Hippocampal formation (tissue), 2 donors: ENCODE results near the gene GRP.

ENCODE experiments used
- DNase-seq, 2 donors: peaks; one replicate each; lab custom pipeline; 2025; lab: John Stamatoyannopoulos, UW

GRP gene

GRCh38 chr18:59219672-59220163 lies at the start of gene GRP:
Gene GRP, plus strand, starts transcription at chr18:59220158. Its CDS starts 108 bp downstream, at chr18:59220266.
- no peak for DNase-seq

- no peak for DNase-seq
Measured at GRCh38 chr18:59172664-59173249, 47.2 kb upstream of the GRP start.

GRCh38 chr18:59177485-59177884 lies 42.5 kb upstream of the GRP start:
- no peak for DNase-seq

- DNase-seq: no peak
Measured at GRCh38 chr18:59180150-59180845, 39.7 kb upstream of the GRP start.

- DNase-seq: no peak
Measured at GRCh38 chr18:59182673-59183072, 37.3 kb upstream of the GRP start.

- DNase-seq: no peak
Measured at GRCh38 chr18:59189008-59189407, 30.9 kb upstream of the GRP start.

GRCh38 chr18:59189746-59190145 lies 30.2 kb upstream of the GRP start:
- no peak for DNase-seq

GRCh38 chr18:59196161-59196725 lies 23.7 kb upstream of the GRP start:
- no peak for DNase-seq

- no peak for DNase-seq
Measured at GRCh38 chr18:59197636-59198035, 22.3 kb upstream of the GRP start.

GRCh38 chr18:59198215-59198614 lies 21.7 kb upstream of the GRP start:
- no peak for DNase-seq

- no peak for DNase-seq
Measured at GRCh38 chr18:59200787-59201186, 19.2 kb upstream of the GRP start.

GRCh38 chr18:59202258-59202820 lies 17.6 kb upstream of the GRP start:
- no peak for DNase-seq

- no peak for DNase-seq
Measured at GRCh38 chr18:59207506-59207905, 12.5 kb upstream of the GRP start.

GRCh38 chr18:59208602-59209125 lies 11.3 kb upstream of the GRP start:
- no peak for DNase-seq

- no peak for DNase-seq
Measured at GRCh38 chr18:59210299-59210698, 9.7 kb upstream of the GRP start.

GRCh38 chr18:59211629-59212028 lies 8.3 kb upstream of the GRP start:
- DNase-seq: no peak

GRCh38 chr18:59218018-59218417 lies 1.9 kb upstream of the GRP start:
- peak in 1 of 2 donors; percentile 0 for DNase-seq

GRCh38 chr18:59220164-59220783 lies 316 bp downstream of the GRP start:
- no peak for DNase-seq

- DNase-seq: no peak
Measured at GRCh38 chr18:59220784-59221765, 1.1 kb downstream of the GRP start.

- DNase-seq: no peak
Measured at GRCh38 chr18:59222341-59222740, 2.4 kb downstream of the GRP start.

GRCh38 chr18:59228351-59228750 lies 8.4 kb downstream of the GRP start:
- DNase-seq: no peak
